ENCODE measurements around the gene CLCNKA.
A peak's percentile ranks its signal among the peaks of the same experiment; 100 is the strongest.
"Not testable (repeated sequence)": the region's sequence is repeated elsewhere in the genome, so short reads cannot be mapped to it uniquely, and the experiment has no call there.

The CLCNKA gene

GRCh38 chr1:16043950-16044349 lies 22.1 kb downstream of the CLCNKA start:
- no peak for DNase-seq

- DNase-seq, result no peak
Observed at GRCh38 chr1:16046842-16047241, 25.0 kb downstream of the CLCNKA start.

GRCh38 chr1:16047791-16048475 lies 26.1 kb downstream of the CLCNKA start:
- DNase-seq, result no peak

DNA sequence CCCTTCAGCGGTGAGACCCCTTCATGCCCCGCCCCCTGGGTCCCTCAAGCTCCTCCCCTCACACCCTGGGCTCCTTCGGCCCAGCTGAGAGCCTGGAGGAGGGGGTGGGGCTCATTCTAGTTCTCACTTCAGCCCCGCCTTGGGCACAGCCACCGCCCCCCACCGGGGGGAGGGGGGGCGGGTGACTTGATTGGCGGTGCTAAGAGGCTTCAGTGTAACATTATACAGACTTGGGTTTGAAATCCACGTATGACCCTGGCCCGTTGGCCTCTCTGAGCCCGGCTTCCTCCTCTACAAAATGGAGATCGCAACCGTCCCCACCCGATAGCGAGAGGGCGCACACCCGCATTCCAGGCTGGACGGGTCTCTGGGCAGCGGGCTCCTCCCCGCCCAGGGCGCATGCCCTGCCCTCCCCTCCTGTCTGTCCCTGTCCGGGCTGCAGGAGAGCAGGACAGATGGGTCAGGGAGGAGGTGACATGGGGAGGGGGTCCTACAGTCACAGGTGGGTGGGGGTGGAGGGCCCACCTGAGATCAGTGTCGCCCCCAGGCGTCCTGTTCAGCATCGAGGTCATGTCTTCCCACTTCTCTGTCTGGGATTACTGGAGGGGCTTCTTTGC lies 26.8 kb downstream of the CLCNKA start:
- DNase-seq, result peak in 1 of 2 experiments; percentile 20

DNA sequence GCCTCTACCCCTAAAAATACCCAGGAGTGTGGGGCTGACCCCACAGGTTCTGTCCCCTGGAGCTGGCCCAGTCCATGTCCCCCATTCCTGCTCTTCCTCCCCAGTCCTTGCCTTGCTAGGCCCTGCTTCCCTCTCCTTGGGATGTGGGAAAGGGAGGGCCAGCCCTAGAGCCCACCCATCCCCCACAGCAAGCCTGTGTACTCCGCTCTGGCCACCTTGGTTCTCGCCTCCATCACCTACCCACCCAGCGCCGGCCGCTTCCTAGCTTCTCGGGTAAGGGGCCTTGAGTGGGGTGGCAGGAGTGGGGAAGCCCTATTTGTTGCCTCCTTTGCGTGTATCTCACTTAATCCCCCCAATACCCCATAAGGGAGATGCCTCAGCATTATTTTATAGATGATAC lies 28.5 kb downstream of the CLCNKA start:
- DNase-seq, result no peak

DNA sequence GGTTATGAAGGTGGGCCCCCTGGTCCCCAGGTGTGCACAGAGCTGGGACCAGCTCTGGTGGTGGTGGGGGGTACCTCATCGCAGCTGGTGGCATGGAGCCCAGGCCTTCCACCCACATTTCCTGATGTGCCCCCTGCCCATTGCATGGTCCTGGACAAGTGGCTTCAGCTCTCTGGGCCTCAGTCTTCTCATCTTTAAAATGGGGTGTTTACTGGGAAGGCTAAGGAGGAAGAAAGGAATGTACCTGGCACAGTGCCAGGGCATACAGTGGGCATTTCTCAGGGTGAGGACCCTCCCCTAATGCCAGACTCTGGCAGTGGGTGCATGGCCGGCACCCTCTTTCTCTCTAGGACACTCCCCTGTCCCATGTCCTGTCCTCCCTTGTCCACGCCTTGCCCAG lies 29.2 kb downstream of the CLCNKA start:
- no peak for DNase-seq

GRCh38 chr1:16051949-16052348 lies 30.1 kb downstream of the CLCNKA start:
- DNase-seq, result not testable (repeated sequence)

GRCh38 chr1:16053781-16054502 lies 32.1 kb downstream of the CLCNKA start:
- no peak for DNase-seq

GRCh38 chr1:16054598-16055540 lies 33.0 kb downstream of the CLCNKA start:
- DNase-seq, result no peak

DNA sequence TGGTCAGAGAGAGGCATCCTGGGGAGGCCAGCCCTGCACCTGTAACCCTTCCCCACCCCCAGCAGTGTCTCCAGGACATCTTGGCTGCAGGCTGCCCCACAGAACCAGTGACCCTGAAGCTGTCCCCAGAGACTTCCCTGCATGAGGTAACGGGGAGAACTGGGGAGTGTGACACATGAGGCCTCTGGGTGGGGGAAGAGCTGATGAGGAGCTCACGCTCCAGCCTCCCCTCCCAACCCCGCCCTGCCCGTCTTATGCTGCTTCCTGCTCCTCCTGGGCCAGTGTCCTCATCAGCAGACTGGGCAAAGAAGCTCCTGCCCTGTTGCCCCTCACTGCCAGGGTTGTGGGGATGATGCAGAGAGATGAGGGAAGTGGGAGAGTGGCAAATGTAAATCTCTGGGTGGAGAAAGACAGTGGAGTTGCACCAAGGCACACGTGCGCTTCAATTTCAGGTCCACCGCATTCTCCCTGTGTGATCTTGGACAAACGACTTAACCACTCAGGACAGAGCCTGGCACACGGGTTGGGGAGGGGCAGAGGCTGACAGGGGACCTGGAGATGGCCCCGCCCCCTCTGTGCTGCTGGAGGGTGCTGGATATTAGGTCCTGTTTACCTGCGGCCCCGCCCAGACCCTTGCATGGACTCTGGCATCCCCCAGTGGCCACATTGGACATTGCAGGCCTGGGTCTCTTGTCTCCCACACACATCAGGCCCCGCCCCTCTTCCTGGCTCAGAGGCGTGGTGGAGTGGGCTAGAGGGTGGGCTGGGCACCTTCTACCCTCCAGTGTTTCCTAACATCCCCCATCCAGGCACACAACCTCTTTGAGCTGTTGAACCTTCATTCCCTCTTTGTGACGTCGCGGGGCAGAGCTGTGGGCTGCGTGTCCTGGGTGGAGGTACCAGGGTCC lies 34.0 kb downstream of the CLCNKA start:
- DNase-seq, result peak; percentile 74 to 80

- not testable (repeated sequence) for DNase-seq
Observed at GRCh38 chr1:16056521-16056912, 34.7 kb downstream of the CLCNKA start.

DNA sequence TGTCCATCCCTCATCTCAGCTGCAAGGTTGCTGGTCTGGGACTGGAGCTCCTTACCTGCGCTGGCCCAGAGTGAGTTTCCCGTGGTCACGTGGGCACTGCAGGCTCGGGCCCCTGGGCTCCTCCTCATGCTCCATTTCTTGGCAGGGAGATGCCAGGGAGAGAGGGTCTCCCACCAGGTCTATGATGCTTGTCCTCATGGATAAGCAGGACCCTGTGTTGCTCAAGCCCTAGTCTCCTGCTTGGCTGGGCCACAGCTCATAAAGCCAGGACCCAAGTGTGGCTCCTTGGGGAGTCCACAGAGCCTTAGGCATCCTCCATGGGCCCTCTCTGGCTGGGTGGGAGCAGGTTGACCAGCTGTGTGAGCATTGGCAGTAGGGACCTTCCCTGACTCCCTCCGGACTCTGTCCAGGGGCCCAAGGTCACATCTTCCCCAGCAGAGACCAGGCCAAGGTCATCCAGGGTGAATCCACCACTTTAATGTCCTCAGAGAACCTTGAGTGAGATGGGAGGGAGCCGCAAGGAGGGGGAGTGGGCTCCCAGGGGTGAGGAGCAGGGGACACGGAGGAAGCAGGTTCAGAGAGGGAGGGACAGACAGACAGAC lies 35.6 kb downstream of the CLCNKA start:
- DNase-seq, result not testable (repeated sequence)

DNA sequence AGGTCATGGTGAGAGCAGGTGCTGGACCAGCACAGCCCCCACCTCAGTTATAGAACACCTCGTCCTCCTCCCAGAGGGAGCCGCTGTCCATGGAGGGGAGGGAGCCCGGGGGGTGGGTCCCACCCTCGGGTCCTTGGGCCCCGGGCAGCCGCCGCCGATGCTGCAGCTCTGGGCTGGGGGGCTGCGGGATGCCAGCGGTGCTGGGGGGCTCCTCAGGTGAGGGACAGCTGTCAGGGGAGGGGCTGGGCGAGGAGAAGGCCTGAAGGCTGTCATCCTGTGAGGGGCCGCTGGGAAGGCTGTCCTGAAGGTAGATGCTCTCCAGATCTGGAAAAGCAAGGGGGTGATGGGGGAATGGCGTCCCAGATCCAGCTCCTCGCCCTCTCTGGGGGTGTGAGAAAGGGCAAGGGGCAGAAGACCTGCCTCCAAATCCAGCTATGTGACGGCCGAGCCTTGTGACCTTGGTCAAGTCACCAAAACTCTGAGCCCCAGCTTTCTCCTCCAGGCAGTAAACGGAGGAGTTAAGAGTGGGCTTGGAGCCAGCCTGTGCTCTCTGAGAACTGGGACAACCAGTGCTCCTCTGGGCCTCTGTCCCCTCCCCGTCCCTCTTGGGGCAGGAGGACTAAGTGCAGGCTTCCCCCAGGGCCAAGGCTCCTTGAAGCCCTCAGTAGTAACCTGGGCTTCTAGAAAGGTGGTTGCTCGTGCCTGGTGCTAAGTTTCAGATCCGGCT lies 36.7 kb downstream of the CLCNKA start:
- not testable (repeated sequence) for DNase-seq

- DNase-seq, result no peak
Observed at GRCh38 chr1:16061266-16061665, 39.4 kb downstream of the CLCNKA start.

DNA sequence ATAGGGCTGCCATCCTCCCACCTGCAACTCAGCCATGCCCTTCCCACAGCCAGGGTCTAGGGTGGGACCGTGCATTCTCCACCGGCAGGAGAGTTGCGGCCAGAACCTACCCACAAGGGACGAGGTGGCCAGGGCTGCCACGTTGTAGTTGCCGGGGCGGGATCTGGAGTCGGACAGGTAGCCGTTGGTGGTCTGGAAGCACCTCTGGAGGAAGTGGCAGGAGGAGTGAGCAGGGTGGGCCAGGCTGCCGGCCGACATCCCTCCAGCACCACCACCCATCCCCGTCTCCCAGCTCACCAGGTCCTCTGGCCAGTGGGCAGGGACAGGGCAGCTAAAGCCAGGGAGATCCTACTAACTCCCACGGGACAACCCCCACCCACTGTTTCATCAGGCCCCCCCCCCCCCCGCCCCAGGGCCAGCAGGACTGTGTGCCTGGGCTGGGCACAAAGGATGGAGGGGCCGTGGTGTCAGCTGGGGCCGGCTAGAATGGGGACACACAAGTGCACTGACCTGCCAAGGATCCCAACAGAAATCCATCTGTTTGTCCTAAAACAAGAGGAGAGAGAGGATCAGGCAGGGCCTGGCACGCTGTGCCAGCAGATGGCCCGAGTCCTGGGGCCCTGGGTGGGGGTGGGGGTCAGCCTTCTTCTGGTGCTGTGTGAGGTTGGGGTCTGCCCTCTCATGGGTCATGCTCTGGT lies 40.3 kb downstream of the CLCNKA start:
- not testable (repeated sequence) for DNase-seq

DNA sequence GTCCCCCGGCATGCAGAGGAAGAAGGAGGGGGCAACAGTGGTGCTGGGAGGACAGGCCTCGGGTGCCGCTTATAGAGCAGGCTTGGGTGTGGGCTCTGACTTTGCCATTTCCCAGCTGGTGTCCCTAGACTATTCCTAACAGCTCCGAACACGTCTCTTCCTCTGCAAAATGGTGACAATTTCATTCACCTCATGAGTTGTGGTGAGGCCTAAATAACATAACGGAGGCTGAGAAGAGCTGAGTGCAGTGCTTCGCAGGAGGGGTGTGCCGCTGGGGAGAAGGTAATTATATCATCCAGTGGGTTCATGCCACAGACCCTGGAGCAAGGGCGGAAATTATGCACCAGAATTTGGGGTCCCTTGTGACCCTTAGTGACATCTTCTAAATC lies 40.8 kb downstream of the CLCNKA start:
- not testable (repeated sequence) for DNase-seq

DNA sequence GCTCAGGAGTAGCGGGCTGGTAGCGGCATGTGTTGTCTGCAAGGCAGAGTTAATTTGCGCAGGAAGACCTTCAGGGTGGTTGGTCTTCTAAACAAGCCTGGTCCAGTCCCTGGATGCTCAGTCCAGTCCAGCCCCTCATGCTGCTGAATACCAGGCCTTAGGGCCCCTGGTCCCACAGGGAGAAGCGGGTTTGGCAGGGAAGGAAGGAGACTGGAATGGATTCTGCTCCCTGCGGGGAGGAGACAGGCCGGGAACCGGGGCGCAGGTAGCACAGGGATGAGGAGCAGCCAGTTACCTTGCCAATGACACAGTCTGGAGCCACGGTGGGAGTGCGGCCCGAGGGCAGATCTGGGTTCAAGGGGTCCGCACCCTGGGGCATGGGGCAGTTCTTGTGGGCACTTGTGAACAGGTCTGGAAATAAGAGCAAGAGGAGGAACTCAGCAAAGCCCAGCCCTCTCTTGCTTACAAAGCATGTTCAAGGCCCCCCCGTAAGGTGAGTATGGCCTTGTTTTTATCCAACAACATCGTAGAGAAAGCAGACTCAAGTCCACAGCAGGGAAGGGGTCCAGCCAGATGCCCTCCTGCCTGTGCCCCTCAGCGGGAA lies 41.5 kb downstream of the CLCNKA start:
- no peak for DNase-seq

- DNase-seq, result no peak
Observed at GRCh38 chr1:16063921-16064320, 42.1 kb downstream of the CLCNKA start.

DNA sequence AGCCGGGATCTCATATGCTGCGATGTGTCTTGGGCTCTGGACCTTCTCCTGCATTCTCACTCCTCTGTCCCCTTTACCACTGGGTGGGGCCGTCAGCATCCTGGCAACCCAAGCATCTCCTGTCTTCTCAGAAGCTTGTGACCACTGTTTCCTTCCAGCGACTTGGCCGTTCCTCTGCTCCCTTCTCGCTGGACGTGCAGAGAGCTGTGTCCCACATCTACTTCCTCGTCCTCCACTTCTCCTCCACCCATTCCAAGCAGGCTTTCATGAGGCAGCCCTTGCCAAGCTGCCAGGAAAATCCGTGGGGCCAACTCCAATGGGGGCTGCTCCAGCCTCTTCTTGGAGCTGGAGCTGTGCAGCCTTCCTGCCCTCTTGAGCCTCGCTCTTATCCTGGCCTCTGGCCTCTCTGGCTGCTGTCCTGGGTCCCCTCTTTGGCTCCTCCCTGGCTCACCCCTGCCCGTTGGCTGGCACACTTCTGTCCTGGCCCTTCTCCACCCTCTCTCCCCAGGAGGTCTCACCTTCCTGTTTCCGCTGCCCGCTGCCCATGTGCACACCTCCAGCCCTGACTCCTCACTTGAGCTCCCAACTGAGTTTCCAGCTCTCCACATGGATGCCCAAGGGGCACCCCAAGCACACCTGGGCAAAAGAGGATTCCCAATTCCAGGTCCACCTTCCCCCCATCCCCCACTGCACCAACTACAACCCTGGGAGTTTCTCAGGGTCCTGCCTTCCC lies 42.9 kb downstream of the CLCNKA start:
- no peak for DNase-seq

Data from NCI-H446 (cell line).